OCI-LY7 (cell line): ENCODE data around the gene ASCC2.

Experiments
- CTCF ChIP-seq: fragments of 200-600 bp; sonication (generic); conservative IDR thresholded peaks from 2 replicates; pipeline ENCODE4 v1.5.1; 2014; ENCODE audit warnings: mild to moderate bottlenecking, antibody characterized with exemption, low read length, moderate library complexity, mixed read lengths
- EZH2phosphoT487 ChIP-seq: fragments of 200-600 bp; sonication (generic); IDR thresholded peaks from 2 replicates; pipeline ENCODE4 v1.6.1; 2018; ENCODE audit warnings: low read depth, borderline replicate concordance, mild to moderate bottlenecking, mixed run types, antibody characterized with exemption, low read length, moderate library complexity, mixed read lengths

GRCh38 chr22:29780220-29780619, 57.9 kb downstream of the ASCC2 start:
- TF ChIP-seq CTCF (no peak), EZH2phosphoT487 (no peak)
